ENCODE measurements around the gene CHD5.

Gene CHD5

DNA sequence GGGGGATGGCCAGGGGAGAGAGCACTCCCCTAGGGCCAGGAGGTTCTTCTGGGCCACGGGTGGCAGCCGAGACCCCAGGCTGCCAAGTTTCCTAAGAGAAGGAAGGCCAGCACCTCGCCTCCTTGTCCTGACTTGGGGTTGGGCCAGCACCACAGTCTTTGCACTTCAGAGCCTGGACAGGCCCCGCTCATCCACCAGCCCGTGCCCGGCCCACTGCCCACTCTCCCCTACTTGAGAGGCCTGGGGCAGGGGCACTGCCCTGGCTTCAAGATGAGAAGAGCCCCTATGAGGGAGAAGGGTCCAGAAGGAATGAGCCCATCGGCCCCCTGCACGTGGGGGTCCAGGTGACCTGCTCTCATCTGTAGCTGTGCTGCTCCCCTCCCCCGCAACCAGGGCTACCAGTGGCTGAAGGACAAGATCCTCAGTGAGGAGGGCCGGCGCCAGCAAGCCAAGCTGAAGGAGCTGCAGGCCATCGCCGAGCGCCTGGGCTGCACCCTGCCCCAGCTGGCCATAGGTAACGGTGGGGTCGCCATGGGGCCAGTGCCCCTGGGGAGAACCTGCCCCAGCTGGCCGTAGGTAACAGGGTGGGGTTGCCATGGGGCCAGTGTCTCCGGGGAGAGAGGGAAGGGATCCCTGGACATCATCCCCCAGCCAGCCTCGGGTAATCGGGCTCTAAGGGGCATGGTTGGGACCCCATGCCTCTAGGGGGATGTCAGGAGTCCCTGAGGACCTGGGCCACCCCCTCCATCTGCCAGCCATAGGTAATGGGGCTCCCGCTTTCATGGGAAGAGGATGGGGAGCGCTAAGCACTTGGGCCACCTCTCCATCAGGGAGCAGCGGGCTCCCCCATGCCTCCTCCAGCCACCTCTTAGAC lies 83.6 kb downstream of the CHD5 start:
- no peak for DNase-seq

DNA sequence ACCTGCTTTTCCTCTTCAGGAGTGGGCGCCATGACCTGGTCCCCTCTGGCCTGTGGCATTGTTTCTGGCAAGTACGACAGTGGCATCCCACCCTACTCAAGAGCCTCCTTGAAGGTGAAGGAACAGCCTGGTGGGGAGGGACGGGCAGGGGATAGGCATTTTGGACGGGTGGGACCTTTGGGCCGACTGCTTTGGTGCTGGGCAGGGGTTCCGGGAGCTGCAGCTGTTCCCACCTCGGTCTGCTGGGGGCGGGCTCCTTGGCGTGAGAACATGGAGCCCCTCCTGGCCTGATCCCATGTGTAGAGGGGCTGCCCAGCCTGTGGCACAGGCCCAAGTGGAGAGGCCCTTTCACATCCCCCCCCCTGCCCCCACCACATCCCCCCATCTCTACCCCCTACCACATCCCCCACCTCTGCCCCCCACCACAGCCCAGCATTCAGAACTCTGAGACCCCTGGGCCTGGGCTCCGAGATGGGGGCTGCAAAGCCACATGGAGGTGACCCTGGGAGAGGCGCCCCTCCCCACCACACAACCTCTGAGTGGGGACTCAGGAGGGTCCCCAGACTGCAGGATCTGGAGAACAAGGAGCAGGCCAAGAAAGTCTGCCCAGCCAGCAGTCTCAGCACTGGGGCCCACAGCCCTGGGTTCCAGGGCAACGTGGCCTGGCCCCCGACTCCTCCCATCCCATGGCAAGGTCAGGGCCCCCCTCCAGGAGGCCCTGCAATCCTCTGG lies 84.4 kb downstream of the CHD5 start:
- no peak for DNase-seq

GRCh38 chr1:6094801-6095505 lies 85.2 kb downstream of the CHD5 start:
- DNase-seq: no peak

GRCh38 chr1:6094246-6094645 lies 85.9 kb downstream of the CHD5 start:
- no peak for DNase-seq

DNA sequence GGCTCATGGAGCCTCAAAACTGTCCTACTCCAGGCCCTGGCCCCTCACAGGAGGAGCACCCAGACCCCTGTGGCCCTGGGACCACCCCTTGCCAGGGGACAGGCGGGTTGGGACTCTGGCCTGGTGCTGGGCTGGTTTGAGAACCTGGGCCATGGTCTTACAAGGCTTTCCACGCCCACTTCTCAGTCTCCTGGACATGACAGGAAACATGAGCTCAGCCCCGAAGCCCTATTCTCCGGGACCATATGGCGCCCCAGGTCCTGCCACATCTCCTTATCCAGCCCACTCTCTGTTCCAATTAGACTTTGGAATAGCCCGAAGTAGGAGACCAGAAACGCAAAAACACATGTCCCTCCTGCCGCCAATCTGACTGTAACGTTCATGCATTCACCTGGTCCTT lies 86.5 kb downstream of the CHD5 start:
- no peak for DNase-seq

DNA sequence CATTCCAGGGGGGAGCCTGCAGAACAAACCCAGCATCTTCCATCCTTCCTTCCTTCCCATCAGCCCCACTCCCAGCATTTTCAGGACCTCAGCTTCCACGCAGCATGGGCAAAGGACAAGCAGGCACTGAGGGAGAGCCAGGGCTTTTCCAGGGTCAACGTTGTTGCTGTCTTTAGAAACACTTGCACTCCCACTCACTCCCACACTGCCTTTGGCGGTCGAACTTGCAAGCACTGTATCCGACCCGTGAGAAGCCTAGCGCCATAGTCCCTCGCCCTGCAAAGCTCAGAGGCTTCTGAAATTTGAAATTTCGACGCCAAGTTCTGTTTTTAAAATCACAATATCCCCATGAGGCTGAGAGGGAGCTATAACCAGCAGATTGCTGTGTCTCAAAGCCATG lies 87.0 kb downstream of the CHD5 start:
- no peak for DNase-seq

- no peak for DNase-seq
These were observed 87.9 kb downstream of the CHD5 start for GRCh38 chr1:6092211-6092610.

- DNase-seq: no peak
These were observed 88.4 kb downstream of the CHD5 start for GRCh38 chr1:6091823-6092109.

DNA sequence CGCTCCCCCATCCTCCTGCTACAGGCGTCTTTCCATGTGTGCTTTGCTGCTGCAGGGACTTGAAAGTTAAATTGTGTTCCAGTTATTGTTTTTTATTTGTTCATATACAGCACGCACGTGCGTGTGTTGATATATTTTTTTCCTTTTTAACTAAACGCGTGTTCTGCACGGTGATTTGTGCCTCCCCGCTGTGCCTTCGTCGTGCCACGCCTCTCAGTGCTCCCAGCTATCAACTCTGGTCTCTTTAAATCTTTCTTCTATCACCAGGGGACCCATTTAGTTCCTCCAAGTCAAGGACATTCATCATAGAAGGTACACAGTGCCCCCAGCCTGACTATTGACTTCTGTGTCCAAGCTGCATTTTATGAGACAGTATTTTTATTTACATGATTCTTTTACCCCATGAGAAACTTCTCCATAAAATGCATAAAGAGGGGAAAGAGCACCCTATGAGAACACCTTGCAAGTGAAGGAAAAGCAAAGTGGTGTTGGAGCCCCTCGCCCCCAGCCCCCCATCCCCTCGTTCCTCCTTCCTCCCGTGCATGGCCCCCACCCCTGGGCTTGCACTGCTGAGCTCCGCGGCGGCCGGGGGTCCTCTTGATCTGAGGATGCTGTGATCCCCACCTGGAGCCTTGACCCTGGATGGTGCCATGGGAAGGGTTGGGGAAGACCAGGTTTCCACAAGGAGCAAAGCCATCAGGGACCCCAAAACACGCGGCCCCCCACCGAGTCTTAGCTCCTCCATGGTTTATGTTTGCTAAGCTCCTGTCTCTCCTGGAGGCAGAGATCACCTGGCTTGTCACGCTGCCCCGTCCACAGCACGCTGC lies 88.9 kb downstream of the CHD5 start:
- DNase-seq: no peak

DNA sequence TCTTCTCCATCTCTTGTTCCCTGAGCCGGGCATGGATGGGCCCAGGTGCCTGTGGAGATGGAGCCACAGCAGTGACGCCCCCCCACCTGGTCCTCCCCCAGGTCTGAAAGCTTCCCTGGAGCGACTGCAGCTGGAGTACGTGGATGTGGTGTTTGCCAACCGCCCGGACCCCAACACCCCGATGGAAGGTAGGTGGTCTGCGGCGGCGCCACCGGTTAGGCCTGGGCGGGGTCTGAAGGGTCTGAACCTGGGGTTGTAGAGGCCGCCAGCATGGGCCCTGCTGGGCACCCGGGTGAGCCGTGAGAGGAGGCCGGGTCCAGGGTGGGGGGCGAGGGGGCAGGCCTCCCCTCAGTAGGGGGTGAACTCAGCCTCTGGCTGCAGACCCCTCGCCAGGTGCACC lies 89.8 kb downstream of the CHD5 start:
- DNase-seq: no peak

GRCh38 chr1:6088956-6089355 lies 91.2 kb downstream of the CHD5 start:
- no peak for DNase-seq

DNA sequence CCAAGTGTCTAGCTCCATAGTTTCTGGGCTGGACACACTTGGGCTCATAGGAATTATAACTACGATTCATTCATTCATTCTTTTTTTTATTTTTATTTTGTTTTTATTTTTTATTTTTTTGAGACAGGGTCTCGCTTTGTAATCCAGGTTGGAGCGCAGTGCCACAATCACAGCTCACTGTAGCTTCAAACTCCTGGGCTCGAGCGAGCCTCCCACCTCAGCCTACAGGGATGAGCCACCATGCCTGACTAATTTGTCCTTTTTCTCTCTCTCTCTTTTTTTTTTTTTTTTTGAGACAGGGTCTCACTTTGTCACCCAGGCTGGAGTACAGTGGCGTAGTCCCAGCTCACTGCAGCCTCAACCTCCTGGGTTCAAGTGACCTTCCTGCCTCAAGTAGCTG lies 92.2 kb downstream of the CHD5 start:
- DNase-seq: no peak

DNA sequence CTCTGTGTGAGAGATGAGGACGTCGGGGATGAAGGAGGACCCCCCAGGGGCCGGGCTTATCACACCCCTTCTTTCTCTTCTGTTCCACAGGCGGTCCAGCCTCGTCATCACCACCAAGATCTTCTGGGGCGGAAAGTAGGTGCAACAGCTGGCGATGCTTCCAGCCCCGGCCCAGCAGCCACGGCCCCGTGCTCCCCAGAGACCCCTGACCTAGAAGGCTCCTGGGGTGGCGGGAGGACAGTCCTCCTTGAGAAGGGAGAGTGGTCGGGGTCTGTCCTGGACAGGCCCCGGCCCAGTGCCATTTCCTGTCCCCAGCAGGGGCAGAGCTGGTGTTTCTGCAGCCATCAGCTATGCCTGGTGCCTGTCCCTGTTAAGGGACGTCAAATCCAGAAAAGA lies 92.7 kb downstream of the CHD5 start:
- DNase-seq: no peak

- no peak for DNase-seq
These were observed 93.3 kb downstream of the CHD5 start for GRCh38 chr1:6086762-6087376.

GRCh38 chr1:6086358-6086757 lies 93.8 kb downstream of the CHD5 start:
- DNase-seq: no peak

- no peak for DNase-seq
These were observed 94.5 kb downstream of the CHD5 start for GRCh38 chr1:6085666-6086065.

- no peak for DNase-seq
These were observed 95.2 kb downstream of the CHD5 start for GRCh38 chr1:6084781-6085495.

DNA sequence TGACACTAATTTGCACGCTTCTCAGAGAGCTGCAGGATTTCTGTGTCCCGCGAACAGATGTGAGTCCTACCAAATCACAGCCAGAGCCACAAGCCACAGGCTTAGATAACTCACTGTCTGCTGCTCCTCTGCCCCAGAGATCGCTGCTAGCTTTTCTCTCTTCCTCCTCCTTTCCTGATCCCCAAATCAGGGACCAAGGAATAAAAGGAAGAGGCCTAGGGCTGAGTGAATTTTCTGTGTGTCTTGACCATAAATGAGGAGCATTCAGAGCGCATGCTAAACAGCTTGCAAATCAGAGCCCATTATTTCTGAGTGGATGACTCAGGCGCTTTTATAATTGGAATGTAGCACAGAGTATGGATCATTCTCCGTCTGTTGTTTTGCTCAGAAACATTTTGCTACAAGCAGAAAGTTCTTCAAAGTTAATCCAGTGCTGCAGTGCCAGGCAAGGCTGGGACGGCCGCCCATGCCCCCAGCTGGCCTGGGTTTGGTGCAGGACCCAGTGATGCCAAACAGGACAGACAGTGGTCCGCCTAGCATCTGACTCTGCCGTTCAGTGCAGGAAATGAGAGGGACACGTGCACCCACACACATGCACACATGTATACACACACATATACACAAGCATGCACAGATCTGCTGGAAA lies 96.2 kb downstream of the CHD5 start:
- no peak for DNase-seq

GRCh38 chr1:6083385-6083784 lies 96.7 kb downstream of the CHD5 start:
- DNase-seq: no peak

GRCh38 chr1:6082430-6082971 lies 97.6 kb downstream of the CHD5 start:
- DNase-seq: peak; percentile 34

- DNase-seq: no peak
These were observed 98.2 kb downstream of the CHD5 start for GRCh38 chr1:6081901-6082300.
